Mucosa of gallbladder (tissue), 1 donor: ENCODE measurements around the gene RHBDD1. TPM values are rescaled to one million over a fixed set of nuclear protein-coding genes. Genes with fewer than 3 reads are reported as not detected.
A peak's percentile ranks its signal among the peaks of the same experiment; 100 is the strongest.
"Not testable (repeated sequence)": the region's sequence is repeated elsewhere in the genome, so short reads cannot be mapped to it uniquely, and the experiment has no call there.

Experiments
- DNase-seq: peaks from one replicate; pipeline ENCODE4 v3.0.0-alpha.2; 2020; ENCODE audit warnings: low spot score
- total RNA-seq: library from RNA; stranded (reverse); gene quantifications from one replicate; pipeline ENCODE4 v1.2.1, GENCODE V29; 2021
- donor health status: DM: no; HTN: no; CAD: no.

Gene RHBDD1
- total RNA-seq, 1 donor from 2014 or later, result 36.7 TPM

DNA sequence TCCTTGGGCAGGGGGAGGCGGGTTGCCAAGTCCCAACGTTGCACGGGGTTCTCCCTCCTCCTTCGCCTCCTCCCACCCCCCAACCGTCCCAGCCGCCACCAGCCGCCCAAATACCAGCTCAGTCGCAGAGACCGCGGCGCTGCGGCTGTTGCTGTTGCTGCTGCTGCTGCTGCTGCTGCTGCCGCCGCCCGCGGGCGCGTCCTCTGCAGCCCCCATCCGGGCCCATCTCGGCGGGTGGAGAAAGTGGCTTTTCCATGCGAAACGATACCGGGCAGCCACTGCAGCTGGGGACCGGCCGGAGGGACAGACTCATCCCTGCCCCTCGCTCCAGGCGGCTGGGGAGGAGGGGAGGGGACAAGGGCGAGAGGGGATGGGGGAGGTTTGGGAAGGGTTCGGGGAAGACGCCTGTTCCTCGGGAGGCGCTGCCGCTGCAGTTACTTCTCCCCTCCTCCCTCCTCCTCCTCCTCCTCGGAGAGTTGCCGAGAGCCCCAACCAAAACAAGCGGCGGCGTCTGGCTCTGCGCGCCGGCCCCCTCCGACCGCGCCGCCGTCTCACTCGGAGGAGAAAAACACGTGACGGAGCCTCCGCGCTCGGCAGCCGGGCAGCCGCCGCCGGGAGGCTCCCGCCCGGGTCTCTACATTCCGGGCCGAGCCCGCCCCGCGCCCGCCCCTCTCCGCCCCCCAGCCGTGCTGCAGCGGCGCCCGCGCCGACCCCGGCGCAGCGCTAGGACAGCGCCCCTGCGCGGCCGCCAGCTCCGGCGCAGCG lies 36.5 kb upstream of the RHBDD1 start, which contains the start of gene IRS1:
TSS of gene IRS1 (minus strand) at position 610 of the 765 bp plus-strand sequence. CDS start 1,082 bp downstream, outside the sequence.
- DNase-seq, result peak; percentile 75

GRCh38 chr2:226799976-226800940 lies 35.6 kb upstream of the RHBDD1 start:
- peak; percentile 30 for DNase-seq

DNA sequence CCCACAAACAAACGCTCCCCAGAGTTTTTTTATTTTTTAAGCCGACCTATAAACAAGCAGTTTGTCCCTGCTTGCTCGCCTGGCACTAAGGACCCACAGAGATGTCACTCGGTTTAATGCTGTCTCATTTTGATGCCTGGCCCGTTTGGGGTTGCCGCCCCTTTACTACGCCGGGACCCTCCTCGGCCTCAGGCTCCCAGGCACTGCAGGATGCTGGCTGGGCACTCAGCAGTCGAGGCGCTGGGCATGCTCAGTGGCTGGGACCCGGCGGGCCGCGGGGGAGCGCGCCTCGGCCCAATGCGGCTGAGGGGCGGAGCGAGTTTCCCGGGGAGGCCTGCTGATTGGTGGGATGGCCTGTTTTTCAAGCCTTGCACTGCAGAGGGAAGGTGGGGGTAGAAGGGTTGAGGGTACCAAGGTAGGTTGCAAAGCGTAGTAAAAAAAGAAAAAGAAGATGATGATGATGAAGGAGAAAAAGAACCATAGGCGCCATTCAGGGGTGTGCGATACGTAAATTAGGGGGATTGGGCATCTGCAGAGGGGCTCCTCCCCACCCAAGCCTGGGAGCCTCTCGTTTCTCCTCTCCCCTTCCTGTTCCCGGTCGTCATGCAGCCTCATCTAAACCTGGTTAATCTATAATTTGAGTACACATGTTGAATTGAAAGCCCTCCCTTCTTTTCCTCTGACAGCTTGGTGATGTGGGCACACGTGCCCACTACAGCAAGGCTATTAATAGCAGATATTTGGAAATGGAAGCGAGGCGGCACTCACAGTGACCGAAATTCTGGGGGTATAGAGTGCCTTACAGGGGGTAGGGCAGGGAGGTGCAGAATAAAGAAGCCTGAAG lies 34.7 kb upstream of the RHBDD1 start:
- peak; percentile 91 for DNase-seq

DNA sequence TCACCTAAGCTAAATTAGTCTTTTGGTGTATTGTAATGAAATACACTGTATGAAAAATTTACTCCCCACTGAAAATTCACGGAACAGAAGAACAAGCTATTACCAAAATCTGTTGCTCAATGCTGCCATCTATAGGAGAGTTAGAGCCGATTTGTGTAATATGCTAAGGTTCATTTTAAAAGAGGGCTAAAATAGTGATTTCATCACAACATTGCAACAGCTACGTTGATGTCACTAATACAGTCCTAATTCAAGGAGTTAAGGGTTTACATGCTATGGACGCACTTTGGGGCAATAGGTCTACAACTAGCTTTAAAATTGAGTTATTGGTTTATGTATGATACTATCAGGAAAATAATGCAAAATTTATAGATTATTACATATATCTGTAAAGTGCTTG lies 33.3 kb upstream of the RHBDD1 start:
- no peak for DNase-seq

DNA sequence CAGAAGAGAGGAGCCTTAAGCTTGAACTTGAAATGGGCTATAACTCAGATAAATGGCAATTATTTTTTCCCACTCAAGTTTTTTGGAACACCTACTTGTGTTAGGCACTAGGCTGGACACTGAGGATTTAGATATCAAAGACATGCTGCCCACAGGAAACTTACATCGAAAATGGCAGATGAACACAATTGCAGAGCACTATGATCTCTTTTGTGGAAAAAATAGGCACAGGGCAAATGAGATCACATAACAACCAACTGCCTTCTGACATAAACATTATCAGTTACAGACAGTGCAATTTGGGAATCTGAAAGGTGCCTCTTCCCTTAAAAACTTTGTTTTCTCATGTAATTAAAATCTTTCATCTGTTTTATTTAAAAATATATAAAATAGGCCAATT lies 32.4 kb upstream of the RHBDD1 start:
- no peak for DNase-seq

- no peak for DNase-seq
Measured at GRCh38 chr2:226813148-226813701, 22.6 kb upstream of the RHBDD1 start.

GRCh38 chr2:226818930-226819329 lies 16.9 kb upstream of the RHBDD1 start:
- no peak for DNase-seq

GRCh38 chr2:226825056-226825455 lies 10.8 kb upstream of the RHBDD1 start:
- no peak for DNase-seq

DNA sequence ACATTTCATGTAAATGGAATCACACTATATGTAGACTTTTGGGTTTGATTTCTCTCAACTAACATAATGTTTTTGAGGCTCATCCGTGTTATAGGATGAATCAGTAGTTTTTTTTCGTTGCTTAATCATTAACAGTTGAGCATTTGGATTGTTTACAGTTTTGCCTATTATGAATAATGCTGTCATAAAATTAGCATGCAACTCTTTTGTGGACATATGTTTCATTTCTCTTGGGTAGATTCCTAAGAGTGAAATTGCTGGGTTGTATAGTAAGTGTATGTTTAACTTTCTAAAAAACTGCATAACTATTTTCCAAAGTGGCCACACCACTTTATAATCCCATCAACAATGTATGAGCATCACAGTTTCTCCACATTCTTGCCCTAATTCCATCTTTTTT lies 7.7 kb upstream of the RHBDD1 start:
- no peak for DNase-seq

DNA sequence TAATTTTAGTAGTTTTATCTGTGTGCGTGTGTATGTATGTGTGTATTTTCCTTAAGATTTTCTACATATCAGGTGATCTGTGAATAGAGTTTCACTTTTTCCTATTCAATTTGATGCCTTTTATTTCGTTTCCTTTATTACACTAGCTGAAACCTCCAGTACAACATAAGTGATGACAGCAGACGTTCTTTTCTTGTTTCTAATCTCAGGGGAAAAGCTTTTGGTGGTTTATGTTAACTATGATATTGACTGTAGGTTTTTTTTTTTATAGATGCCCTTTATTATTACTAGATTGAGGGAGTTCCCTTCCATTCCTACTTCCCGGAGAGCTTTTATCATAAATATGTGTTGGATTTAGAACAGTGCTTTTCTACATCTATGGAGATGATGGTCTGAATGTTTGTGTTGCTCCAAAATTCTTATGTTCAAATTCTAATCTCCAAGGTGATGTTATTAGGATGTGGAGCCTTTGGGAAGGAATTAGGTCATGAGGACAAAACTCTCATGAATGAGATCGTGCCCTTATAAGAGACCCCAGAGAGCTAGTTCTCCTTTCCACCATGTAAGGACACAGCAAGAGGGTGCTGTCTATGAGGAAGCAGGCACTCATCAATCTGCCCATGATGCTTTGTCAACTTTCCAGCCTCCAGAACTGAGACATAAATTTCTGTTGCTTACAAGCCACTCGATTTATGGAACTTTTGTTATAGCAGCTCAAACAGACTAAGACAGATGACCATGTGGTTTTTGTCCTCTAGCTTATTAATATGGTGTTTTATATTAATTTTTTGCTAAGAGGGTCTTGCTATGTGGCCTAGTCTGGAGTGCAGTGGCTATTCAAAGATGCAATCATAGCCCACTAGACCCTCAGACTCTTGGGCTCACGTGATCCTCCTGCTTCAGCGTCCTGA lies 5.9 kb upstream of the RHBDD1 start:
- no peak for DNase-seq

- DNase-seq, result no peak
Measured at GRCh38 chr2:226831266-226831665, 4.6 kb upstream of the RHBDD1 start.

GRCh38 chr2:226832061-226832460 lies 3.8 kb upstream of the RHBDD1 start:
- DNase-seq, result no peak

DNA sequence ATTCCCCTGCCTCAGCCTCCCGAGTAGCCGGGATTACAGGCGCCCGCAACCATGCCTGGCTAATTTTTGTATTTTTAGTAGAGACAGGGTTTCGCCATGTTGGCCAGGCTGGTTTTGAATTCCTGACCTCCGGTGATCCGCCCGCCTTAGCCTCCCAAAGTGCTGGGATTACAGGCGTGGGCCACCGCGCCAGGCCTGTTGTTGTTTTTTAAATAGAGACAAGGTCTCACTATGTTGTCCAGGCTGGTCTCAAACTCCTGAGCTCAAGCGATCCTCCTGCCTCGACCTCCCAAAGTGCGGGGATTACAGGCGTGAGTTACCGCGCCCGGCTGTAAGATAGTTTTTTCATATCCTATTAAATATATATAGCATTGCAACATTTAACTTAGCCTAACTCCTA lies 974 bp upstream of the RHBDD1 start:
- DNase-seq, result not testable (repeated sequence)

DNA sequence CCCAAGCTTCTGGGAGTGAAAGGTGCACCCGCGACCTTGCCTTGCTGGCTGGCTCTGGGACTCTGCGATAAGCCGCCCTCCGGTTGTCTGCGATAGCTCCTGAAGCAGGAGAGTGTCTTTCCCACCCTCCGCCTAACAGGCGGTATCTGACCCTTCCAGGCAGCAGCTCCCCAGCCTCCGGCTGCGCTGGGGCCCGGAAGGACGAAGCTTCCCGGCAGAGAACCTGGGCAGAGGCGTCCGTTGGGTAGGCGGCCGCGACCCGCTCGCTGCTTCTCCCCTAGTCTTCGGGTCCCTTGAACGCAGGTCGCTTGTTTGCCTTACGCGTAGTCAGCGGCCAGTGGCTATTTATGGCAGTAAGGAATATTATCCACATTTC lies 446 bp upstream of the RHBDD1 start:
- DNase-seq, result peak; percentile 11

GRCh38 chr2:226836548-226836885 lies 663 bp downstream of the RHBDD1 start:
- DNase-seq, result no peak

- DNase-seq, result no peak
Measured at GRCh38 chr2:226837334-226837733, 1.5 kb downstream of the RHBDD1 start.

DNA sequence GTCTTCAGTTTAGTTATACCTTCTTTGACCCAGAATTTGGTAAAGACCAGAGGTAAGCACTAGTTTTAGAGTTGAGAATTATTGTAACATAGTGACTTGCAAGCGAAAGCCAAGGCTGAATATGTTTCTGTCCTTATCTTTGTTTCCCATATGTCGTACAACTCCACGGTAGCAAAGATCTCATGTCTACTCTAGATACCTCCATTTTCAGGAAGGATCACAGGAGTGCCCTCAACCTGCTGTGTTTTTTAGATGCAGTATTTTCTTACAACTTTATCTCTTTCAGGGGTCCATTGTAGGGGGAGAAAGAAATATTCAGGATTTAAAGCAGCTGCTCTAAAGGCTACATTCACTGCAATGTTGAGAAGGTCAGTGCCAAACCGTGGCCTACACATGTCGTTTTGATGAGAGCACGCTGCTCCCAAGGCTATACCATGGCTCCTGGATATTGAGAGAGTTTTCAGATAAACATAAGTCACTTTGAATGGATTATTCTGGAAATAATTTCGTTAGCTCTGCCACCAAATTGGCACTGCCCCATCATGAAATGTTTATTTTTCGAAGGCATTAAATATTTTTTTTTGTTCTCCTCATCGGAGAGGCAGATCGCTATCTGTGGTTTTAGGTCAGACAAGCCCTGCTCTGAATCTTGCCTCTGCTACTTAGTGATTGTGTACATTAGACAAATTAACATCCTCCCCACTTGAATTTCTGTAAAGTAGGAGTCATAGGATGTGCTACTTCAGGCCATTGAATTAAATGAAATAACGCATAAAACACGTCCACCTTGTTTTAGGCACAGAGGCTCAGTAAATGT lies 2.1 kb downstream of the RHBDD1 start:
- no peak for DNase-seq

GRCh38 chr2:226838722-226839121 lies 2.9 kb downstream of the RHBDD1 start:
- no peak for DNase-seq

- no peak for DNase-seq
Measured at GRCh38 chr2:226839161-226839560, 3.3 kb downstream of the RHBDD1 start.

DNA sequence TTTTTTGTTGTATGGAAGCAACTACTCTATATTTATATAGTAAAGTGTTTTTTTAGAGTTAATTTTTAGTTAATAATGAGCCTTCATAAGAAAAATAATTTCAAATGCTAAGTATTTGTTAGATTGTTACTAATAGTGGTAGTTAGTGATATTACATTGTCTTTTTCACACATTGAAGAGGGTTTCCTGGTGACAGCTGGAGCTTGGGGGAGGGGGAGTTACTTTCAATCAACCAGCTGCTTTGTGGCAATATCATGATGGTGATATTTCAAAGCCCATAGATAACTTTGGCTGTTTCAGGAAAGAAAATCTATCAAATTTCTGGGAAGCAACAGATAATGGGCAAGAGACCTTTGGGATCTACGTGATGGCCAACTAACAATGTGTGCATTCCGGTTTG lies 4.1 kb downstream of the RHBDD1 start:
- no peak for DNase-seq
